ENCODE results near the gene STRN3. TPM values are rescaled to one million over a fixed set of nuclear protein-coding genes. Genes with fewer than 3 reads are reported as not detected.

Gene STRN3
- total RNA-seq, 1 experiment from 2014 or later: 36.6 TPM

- ChIA-PET CTCF (interaction anchor here (0.6 kb wide), 1 partner anchor 50 kb away, joined by 3 read pairs; no protein-coding TSS in a partner anchor), POLR2A (no interaction called here)
- intact Hi-C loops (cut with micrococcal nuclease): no loop called here
- no peak for TF ChIP-seq CTCF (IDR thresholded peaks at IDR 0.05; ENCODE audit: unreplicated experiment)
- H3K9me3 Mint-ChIP-seq (ENCODE audit: unreplicated experiment): no peaks in the 10 kb centered on the region
- H3K36me3 Mint-ChIP-seq (ENCODE audit: insufficient read depth, unreplicated experiment): no peaks in the 10 kb centered on the region
- no peaks in the 10 kb centered on the region for H3K4me1 Mint-ChIP-seq (ENCODE audit: insufficient read depth, unreplicated experiment)
- peaks cover 23% of the 10 kb centered on the region for H3K27me3 Mint-ChIP-seq (ENCODE audit: insufficient read depth, unreplicated experiment)
- no TSS peak for BruUV-seq (replicated peaks)
- H3K4me3 Mint-ChIP-seq (ENCODE audit: unreplicated experiment): peak overlapping the region; percentile 40
- H3K27ac Mint-ChIP-seq (ENCODE audit: low read depth, unreplicated experiment): no peak overlapping the region
- DNase-seq (ENCODE audit: unreplicated experiment): no peak
Observed at GRCh38 chr14:30873308-30874119, 152.7 kb downstream of the STRN3 start.

- intact Hi-C loops (cut with micrococcal nuclease): no loop called here
- BruUV-seq (replicated peaks): no TSS peak
- no peak overlapping the region for H3K4me3 Mint-ChIP-seq (ENCODE audit: unreplicated experiment)
Observed at GRCh38 chr14:30872602-30873001, 153.6 kb downstream of the STRN3 start.

GRCh38 chr14:30869551-30870155 is 156.5 kb downstream of the STRN3 start:
- no peak for TF ChIP-seq CTCF (IDR thresholded peaks at IDR 0.05; ENCODE audit: unreplicated experiment)
- ChIA-PET CTCF (interaction anchor here (1.1 kb wide), 1 partner anchor 213 kb away, joined by 3 read pairs; no protein-coding TSS in a partner anchor), POLR2A (interaction anchor here (0.7 kb wide), 1 partner anchor 11 kb away, joined by 3 read pairs; no protein-coding TSS in a partner anchor)
- H3K36me3 Mint-ChIP-seq (ENCODE audit: insufficient read depth, unreplicated experiment): no peaks in the 10 kb centered on the region
- H3K27me3 Mint-ChIP-seq (ENCODE audit: insufficient read depth, unreplicated experiment): peaks cover 15% of the 10 kb centered on the region
- H3K4me1 Mint-ChIP-seq (ENCODE audit: insufficient read depth, unreplicated experiment): no peaks in the 10 kb centered on the region
- no peak for DNase-seq (ENCODE audit: unreplicated experiment)
- H3K9me3 Mint-ChIP-seq (ENCODE audit: unreplicated experiment): no peaks in the 10 kb centered on the region
- BruUV-seq (replicated peaks): no TSS peak
- intact Hi-C loops (cut with micrococcal nuclease): no loop called here
- no peak overlapping the region for H3K4me3 Mint-ChIP-seq (ENCODE audit: unreplicated experiment)
- H3K27ac Mint-ChIP-seq (ENCODE audit: low read depth, unreplicated experiment): no peak overlapping the region

More at GRCh38 chr14:30872602-30873001, 153.6 kb downstream of the STRN3 start:
- H3K4me1 Mint-ChIP-seq (ENCODE audit: insufficient read depth, unreplicated experiment): no peaks in the 10 kb centered on the region
- POLR2A ChIA-PET: no interaction called here
- TF ChIP-seq CTCF (IDR thresholded peaks at IDR 0.05; ENCODE audit: unreplicated experiment): no peak
- H3K27ac Mint-ChIP-seq (ENCODE audit: low read depth, unreplicated experiment): no peak overlapping the region
- CTCF ChIA-PET: interaction anchor here (0.7 kb wide), 1 partner anchor 15 kb away, joined by 3 read pairs; no protein-coding TSS in a partner anchor
- H3K27me3 Mint-ChIP-seq (ENCODE audit: insufficient read depth, unreplicated experiment): peaks cover 23% of the 10 kb centered on the region
- no peaks in the 10 kb centered on the region for H3K9me3 Mint-ChIP-seq (ENCODE audit: unreplicated experiment)
- no peak for DNase-seq (ENCODE audit: unreplicated experiment)
- no peaks in the 10 kb centered on the region for H3K36me3 Mint-ChIP-seq (ENCODE audit: insufficient read depth, unreplicated experiment)

- TF ChIP-seq CTCF (IDR thresholded peaks at IDR 0.05; ENCODE audit: unreplicated experiment): no peak
Observed at GRCh38 chr14:30868736-30869135, 157.4 kb downstream of the STRN3 start.

More at GRCh38 chr14:30868736-30869135, 157.4 kb downstream of the STRN3 start:
- ChIA-PET CTCF (no interaction called here), POLR2A (no interaction called here)
- intact Hi-C loops (cut with micrococcal nuclease): no loop called here
- Mint-ChIP-seq H3K27me3 (ENCODE audit: insufficient read depth, unreplicated experiment) (peaks cover 22% of the 10 kb centered on the region), H3K36me3 (ENCODE audit: insufficient read depth, unreplicated experiment) (no peaks in the 10 kb centered on the region), H3K9me3 (ENCODE audit: unreplicated experiment) (no peaks in the 10 kb centered on the region), H3K27ac (ENCODE audit: low read depth, unreplicated experiment) (no peak overlapping the region), H3K4me3 (ENCODE audit: unreplicated experiment) (no peak overlapping the region), H3K4me1 (ENCODE audit: insufficient read depth, unreplicated experiment) (no peaks in the 10 kb centered on the region)
- BruUV-seq (replicated peaks): no TSS peak
- DNase-seq (ENCODE audit: unreplicated experiment): no peak

All from MCF 10A (cell line).